Coronary artery (tissue), 2 donors: ENCODE data around the gene PRM3.

Experiments
- DNase-seq: peaks from one replicate; pipeline ENCODE4 v3.0.0-alpha.2; 2017; ENCODE audit warnings: low spot score
- H3K27ac ChIP-seq, 2 donors: fragments of 200-600 bp; sonication (generic); one replicate each; pipeline ENCODE4 v1.5.1; 2016 to 2019
- H3K4me3 ChIP-seq: fragments of 200-600 bp; sonication (generic); 2 replicates; pipeline ENCODE4 v1.5.1; 2016; ENCODE audit warnings: mild to moderate bottlenecking, moderate library complexity
- TF ChIP-seq, protein P1 (sequence below): fragments of 200-600 bp; sonication (generic); IDR thresholded peaks from one replicate; pipeline ENCODE4 v1.5.1; 2019; ENCODE audit warnings: antibody characterized with exemption

PRM3 gene

DNA sequence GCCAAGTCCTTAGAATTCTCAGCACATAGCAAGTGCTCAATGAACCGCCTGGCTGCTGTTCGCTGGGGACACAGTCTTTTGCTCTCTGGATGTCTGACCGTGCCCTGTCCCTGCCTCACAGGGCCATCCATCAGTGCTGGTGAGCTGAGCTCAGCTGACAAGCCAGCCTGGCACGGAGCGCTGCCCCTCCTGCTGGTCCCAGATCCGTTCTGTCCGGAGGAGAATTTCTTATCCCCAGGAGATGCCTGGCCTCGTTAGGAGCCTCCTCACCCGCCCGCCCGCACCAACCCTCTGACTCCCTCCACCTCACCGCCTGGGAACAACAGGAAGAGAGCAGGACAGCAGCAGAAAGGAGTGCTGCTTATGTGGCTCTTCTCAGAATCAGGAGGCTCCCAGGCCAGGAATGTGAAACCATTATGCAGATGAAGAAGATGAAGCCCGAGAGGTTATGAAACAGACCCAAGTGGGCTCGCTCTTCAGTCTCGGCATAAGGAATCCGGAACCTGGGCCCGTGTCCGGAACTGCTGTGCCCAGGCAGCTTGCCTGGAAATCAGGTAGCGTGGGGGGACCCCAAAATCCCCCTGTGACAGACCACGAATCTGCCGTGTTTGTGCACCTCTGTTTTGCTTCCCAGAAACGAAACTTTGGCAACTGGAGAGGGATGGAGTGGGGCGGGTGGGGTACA is 43.0 kb upstream of the PRM3 start:
- TF ChIP-seq, protein P1, sequence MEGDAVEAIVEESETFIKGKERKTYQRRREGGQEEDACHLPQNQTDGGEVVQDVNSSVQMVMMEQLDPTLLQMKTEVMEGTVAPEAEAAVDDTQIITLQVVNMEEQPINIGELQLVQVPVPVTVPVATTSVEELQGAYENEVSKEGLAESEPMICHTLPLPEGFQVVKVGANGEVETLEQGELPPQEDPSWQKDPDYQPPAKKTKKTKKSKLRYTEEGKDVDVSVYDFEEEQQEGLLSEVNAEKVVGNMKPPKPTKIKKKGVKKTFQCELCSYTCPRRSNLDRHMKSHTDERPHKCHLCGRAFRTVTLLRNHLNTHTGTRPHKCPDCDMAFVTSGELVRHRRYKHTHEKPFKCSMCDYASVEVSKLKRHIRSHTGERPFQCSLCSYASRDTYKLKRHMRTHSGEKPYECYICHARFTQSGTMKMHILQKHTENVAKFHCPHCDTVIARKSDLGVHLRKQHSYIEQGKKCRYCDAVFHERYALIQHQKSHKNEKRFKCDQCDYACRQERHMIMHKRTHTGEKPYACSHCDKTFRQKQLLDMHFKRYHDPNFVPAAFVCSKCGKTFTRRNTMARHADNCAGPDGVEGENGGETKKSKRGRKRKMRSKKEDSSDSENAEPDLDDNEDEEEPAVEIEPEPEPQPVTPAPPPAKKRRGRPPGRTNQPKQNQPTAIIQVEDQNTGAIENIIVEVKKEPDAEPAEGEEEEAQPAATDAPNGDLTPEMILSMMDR: no peak
- Histone ChIP-seq H3K4me3 (no peak overlapping the region), H3K27ac (no peak overlapping the region)
- no peak for DNase-seq

DNA sequence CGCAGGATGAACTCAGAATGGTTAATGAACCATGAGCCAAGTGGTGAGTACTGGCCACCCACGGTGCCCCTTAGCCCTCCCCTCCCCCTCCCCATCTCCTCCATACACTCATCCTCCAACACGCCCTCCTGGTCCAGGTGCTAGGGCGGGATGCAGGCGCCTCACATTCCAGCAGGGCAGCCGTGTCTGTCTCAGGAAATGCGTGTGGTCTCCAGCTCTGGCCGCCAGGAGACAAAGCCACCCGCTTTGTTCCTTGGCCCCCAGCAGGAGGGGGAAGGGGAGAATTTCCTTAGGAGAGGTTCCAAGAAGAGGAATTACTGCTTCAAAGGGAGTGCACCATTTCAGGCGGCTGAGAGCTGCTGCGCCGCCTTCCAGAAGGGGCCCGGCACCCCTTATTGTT is 42.1 kb upstream of the PRM3 start:
- H3K27ac ChIP-seq: no peak overlapping the region
- H3K4me3 ChIP-seq: no peak overlapping the region
- DNase-seq: no peak
- TF ChIP-seq, protein P1: no peak

DNA sequence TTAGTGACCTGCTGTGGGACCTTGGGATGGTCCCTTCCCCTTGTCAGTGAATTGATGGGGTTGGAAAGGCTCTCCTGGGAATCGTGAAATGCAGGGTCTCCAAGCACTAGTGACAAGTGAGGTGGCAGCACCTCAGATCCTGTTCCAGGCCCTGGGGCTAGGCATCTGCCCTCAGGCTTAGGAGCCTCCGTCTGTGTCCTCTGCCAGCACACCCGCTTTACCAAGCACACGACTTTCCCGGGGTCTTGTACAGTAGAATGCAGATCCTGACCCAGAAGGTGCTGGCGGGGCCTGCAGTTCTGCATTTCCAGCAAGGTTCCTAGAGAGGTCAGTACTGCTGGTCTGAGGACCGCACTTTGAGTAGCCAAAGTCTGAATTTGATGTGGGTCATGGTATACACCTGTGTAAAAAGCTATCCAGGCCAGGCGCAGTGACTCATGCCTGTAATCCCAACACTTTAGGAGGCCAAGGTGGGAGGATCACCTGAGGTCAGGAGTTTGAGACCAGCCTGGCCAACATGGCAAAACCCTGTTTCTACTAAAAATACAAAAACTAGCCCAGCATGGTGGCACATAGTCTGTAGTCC is 41.0 kb upstream of the PRM3 start:
- TF ChIP-seq, protein P1: no peak
- no peak for DNase-seq
- no peak overlapping the region for H3K27ac ChIP-seq
- no peak overlapping the region for H3K4me3 ChIP-seq

DNA sequence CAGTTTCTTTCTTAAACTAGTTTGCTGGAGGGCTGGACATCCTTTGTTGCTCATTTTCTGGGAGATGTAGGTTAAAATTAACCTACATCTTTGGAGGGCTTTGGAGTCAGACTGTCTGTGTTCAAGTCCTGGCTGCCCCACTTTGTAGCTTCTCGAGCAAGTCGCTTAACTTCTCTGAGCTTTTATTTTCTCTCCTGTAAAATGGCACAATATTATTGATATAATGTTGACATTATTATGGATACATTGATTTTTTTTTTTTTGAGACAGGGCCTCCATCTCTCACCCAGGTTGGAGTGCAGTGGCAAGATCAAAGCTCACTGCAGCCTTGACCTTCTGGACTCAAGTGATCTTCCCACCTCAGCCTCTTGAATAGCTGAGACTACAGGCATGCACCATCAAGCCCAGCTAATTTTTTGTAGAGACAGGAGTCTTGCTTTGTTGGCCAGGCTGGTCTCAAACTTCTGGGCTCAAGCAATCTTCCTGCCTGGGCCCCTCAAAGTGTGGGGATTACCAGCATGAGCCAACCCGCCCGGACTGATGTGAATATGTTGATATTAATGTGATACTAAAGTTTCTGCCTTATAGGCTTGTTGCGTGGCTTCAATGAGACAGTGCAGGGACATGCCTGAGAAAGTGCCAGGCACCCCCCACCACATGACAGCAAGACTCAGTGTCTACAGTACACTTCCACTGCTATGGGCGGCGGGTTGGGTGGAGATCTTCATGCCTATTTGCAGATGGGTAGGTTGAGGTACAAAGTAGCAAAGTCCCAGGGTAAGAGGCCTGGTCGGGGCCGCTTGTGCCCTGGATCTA is 40.3 kb upstream of the PRM3 start:
- Histone ChIP-seq H3K27ac (no peak overlapping the region), H3K4me3 (no peak overlapping the region)
- TF ChIP-seq, protein P1: no peak
- DNase-seq: no peak

DNA sequence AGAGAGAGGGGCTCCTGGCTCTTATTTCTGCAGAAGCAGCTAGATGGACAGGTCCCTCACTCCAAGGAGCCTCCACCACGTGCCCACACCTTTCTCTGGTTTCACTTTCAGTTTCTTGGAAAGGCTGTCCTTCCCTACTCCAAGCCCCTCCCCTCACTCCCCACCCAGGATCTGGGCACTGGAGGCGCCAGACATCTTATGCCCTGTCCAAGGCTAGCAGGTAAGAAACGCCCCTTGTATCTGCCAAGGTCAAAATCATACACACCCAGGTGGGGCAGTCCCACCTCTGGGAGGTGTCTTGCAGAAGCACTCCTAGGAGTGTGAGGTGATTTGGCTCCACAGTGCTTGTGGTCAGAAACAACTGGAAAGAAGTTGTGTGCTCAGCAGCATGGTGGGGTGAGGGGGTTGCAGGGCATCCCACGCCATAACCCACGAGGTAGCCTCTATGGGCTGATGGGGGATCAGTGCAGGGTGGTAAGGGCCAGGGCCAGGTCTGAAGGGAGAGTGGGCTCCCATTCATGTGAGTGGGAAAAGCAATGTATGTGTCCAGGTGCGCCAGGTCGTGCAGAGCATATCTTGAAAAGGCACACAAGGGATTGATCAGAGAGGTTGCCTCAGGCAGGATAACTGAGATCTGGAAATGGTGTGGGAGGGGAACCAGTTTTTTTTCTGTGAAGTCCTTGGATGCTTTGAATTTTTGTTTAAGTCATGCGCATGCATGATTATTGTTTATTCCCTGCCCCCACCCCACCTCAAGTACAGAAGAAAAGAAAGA is 39.5 kb upstream of the PRM3 start:
- DNase-seq: no peak
- no peak overlapping the region for H3K27ac ChIP-seq
- TF ChIP-seq, protein P1: no peak
- peak overlapping the region; percentile 6 for H3K4me3 ChIP-seq

DNA sequence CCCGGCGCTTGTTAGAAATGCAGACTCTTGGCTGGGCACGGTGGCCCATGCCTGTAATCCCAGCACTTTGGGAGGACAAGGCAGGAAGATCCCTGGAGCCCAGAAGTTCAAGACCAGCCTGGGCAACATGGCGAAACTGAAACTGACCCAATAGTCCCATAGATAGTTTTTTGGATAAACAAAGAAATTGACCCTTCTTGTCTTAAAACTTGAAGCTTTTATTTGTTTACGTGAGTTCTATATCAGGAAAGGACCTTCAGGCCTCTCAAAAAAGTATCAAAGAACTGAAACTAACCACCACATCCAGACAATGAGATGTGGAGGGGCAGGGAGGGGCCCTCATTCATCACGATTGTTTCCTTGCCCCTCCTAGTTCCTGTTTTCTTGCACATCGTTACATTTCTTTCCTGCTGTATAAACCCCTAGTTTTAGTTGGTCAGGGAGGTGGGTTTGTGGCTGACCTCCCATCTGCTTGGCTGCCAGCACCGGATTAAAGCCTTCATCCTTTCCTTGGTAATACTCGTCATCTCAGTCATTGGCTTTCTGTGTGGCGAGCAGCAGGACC is 37.6 kb upstream of the PRM3 start:
- DNase-seq: no peak
- TF ChIP-seq, protein P1: no peak
- Histone ChIP-seq H3K4me3 (no peak overlapping the region), H3K27ac (no peak overlapping the region)
